ENCODE results near the gene ULK4. TPM values are rescaled to one million over a fixed set of nuclear protein-coding genes. Genes with fewer than 3 reads are reported as not detected.

ULK4 gene
- total and polyA plus RNA-seq, 2 donors (not counting 1 experiment from before 2014, with no cell fraction given): 9.1 to 9.7 TPM

- H4K20me1 ChIP-seq (ENCODE audit: control insufficient read depth, extremely low read depth, insufficient read depth, low read length): peaks cover 3% of the 10 kb centered on the region
- no peaks in the 10 kb centered on the region for H3K9me3 ChIP-seq (ENCODE audit: control insufficient read depth, insufficient read depth, low read depth, low read length)
- DNase-seq (ENCODE audit: low read depth in 2 of 2): peak; percentile 49 to 80
- peak overlapping the region; percentile 71 for H3K27ac ChIP-seq (ENCODE audit: insufficient read depth, low read length)
- TF ChIP-seq EZH2 (IDR thresholded peaks at IDR 0.05; ENCODE audit: low read length, missing control alignments): no peak
- no peak for TF ChIP-seq CTCF (conservative IDR thresholded peaks at IDR 0.05 in 1 of 2, IDR thresholded peaks at IDR 0.05 in 1 of 2; ENCODE audit: low read depth in 1 of 2, low read length in 2 of 2)
- H3K79me2 ChIP-seq (ENCODE audit: control insufficient read depth, insufficient read depth, low read length): peaks cover 61% of the 10 kb centered on the region
- H3K4me1 ChIP-seq (ENCODE audit: control insufficient read depth, extremely low read depth, insufficient read depth, low read length): peaks cover 14% of the 10 kb centered on the region
- peak overlapping the region; percentile 38 for H3K9ac ChIP-seq (ENCODE audit: insufficient read depth, low read length)
- H3K27me3 ChIP-seq (ENCODE audit: control insufficient read depth, insufficient read depth, low read length): no peaks in the 10 kb centered on the region
- peak overlapping the region; percentile 67 for H3K4me2 ChIP-seq (ENCODE audit: extremely low read depth, insufficient read depth, low read length)
- no peak overlapping the region for H2AFZ ChIP-seq (ENCODE audit: low read length)
- peak overlapping the region; percentile 68 to 98 (median 72) for H3K4me3 ChIP-seq (replicated peaks in 1 of 4; ENCODE audit: control extremely low read depth in 1 of 4, insufficient read depth in 1 of 4, low read depth in 3 of 4, low read length in 4 of 4)
- H3K36me3 ChIP-seq (ENCODE audit: control insufficient read depth, insufficient read depth, low read length): no peaks in the 10 kb centered on the region
Observed at GRCh38 chr3:41200669-41201021, 761.3 kb downstream of the ULK4 start.

- H3K79me2 ChIP-seq (ENCODE audit: control insufficient read depth, insufficient read depth, low read length): peaks cover 55% of the 10 kb centered on the region
- no peak overlapping the region for H2AFZ ChIP-seq (ENCODE audit: low read length)
- H3K4me1 ChIP-seq (ENCODE audit: control insufficient read depth, extremely low read depth, insufficient read depth, low read length): peaks cover 14% of the 10 kb centered on the region
- DNase-seq (ENCODE audit: low read depth in 2 of 2): peak; percentile 22 to 31
- no peaks in the 10 kb centered on the region for H3K36me3 ChIP-seq (ENCODE audit: control insufficient read depth, insufficient read depth, low read length)
- TF ChIP-seq CTCF (conservative IDR thresholded peaks at IDR 0.05 in 1 of 2, IDR thresholded peaks at IDR 0.05 in 1 of 2; ENCODE audit: low read depth in 1 of 2, low read length in 2 of 2) (no peak), EZH2 (IDR thresholded peaks at IDR 0.05; ENCODE audit: low read length, missing control alignments) (no peak)
- no peaks in the 10 kb centered on the region for H3K9me3 ChIP-seq (ENCODE audit: control insufficient read depth, insufficient read depth, low read depth, low read length)
- peak overlapping the region; percentile 94 for H3K27ac ChIP-seq (ENCODE audit: insufficient read depth, low read length)
- no peaks in the 10 kb centered on the region for H3K27me3 ChIP-seq (ENCODE audit: control insufficient read depth, insufficient read depth, low read length)
- peak overlapping the region; percentile 67 for H3K4me2 ChIP-seq (ENCODE audit: extremely low read depth, insufficient read depth, low read length)
- peak overlapping the region; percentile 91 for H3K9ac ChIP-seq (ENCODE audit: insufficient read depth, low read length)
- H3K4me3 ChIP-seq (replicated peaks in 1 of 4; ENCODE audit: control extremely low read depth in 1 of 4, insufficient read depth in 1 of 4, low read depth in 3 of 4, low read length in 4 of 4): peak overlapping the region; percentile 76 to 98 (median 84)
- peaks cover 2% of the 10 kb centered on the region for H4K20me1 ChIP-seq (ENCODE audit: control insufficient read depth, extremely low read depth, insufficient read depth, low read length)
Observed at GRCh38 chr3:41199866-41200668, 761.8 kb downstream of the ULK4 start.

GRCh38 chr3:41198950-41199865 is 762.7 kb downstream of the ULK4 start, which contains the start of gene CTNNB1:
CTNNB1 (plus strand) TSS chr3:41199505; CDS start chr3:41224069, 24,564 bp downstream.
- Histone ChIP-seq H3K4me1 (ENCODE audit: control insufficient read depth, extremely low read depth, insufficient read depth, low read length) (peaks cover 14% of the 10 kb centered on the region), H3K9me3 (ENCODE audit: control insufficient read depth, insufficient read depth, low read depth, low read length) (no peaks in the 10 kb centered on the region), H3K27ac (ENCODE audit: insufficient read depth, low read length) (peak within 1 kb of the TSS; percentile 94), H3K36me3 (ENCODE audit: control insufficient read depth, insufficient read depth, low read length) (no peaks in the 10 kb centered on the region), H3K4me3 (replicated peaks in 1 of 4; ENCODE audit: control extremely low read depth in 1 of 4, insufficient read depth in 1 of 4, low read depth in 3 of 4, low read length in 4 of 4) (peak within 1 kb of the TSS; percentile 76 to 98 (median 84)), H3K79me2 (ENCODE audit: control insufficient read depth, insufficient read depth, low read length) (peaks cover 47% of the 10 kb centered on the region), H4K20me1 (ENCODE audit: control insufficient read depth, extremely low read depth, insufficient read depth, low read length) (no peaks in the 10 kb centered on the region), H3K27me3 (ENCODE audit: control insufficient read depth, insufficient read depth, low read length) (no peaks in the 10 kb centered on the region), H3K4me2 (ENCODE audit: extremely low read depth, insufficient read depth, low read length) (peak within 1 kb of the TSS; percentile 92), H3K9ac (ENCODE audit: insufficient read depth, low read length) (peak within 1 kb of the TSS; percentile 91), H2AFZ (ENCODE audit: low read length) (peak within 1 kb of the TSS; percentile 84)
- TF ChIP-seq CTCF (conservative IDR thresholded peaks at IDR 0.05 in 1 of 2, IDR thresholded peaks at IDR 0.05 in 1 of 2; ENCODE audit: low read depth in 1 of 2, low read length in 2 of 2): no peak
- no peak for TF ChIP-seq EZH2 (IDR thresholded peaks at IDR 0.05; ENCODE audit: low read length, missing control alignments)
- peak; percentile 96 to 98 for DNase-seq (ENCODE audit: low read depth in 2 of 2)
